Neural crest cell (in vitro differentiated cells): Measurements from ENCODE around the gene YIF1A. TPM values are rescaled to one million over a fixed set of nuclear protein-coding genes. Genes with fewer than 3 reads are reported as not detected.

Experiments used
- DNase-seq: peaks from one replicate; pipeline ENCODE4 v3.0.0; 2021; ENCODE audit warnings: low read depth, mixed read lengths, low spot score
- H3K27ac Mint-ChIP-seq: one replicate; pipeline ENCODE4 v1.8.0; 2021; ENCODE audit warnings: mild to moderate bottlenecking, mixed read lengths; ENCODE audit not compliant: unreplicated experiment
- H3K27me3 Mint-ChIP-seq: 2 replicates; pipeline ENCODE4 v1.8.0; 2021; ENCODE audit warnings: low read depth, mild to moderate bottlenecking, mixed read lengths
- H3K36me3 Mint-ChIP-seq: 2 replicates; pipeline ENCODE4 v1.8.0; 2021; ENCODE audit warnings: low read depth, mild to moderate bottlenecking, mixed read lengths
- H3K4me1 Mint-ChIP-seq: 2 replicates; pipeline ENCODE4 v1.8.0; 2021; ENCODE audit warnings: mixed read lengths
- H3K4me3 Mint-ChIP-seq: one replicate; pipeline ENCODE4 v1.8.0; 2021; ENCODE audit warnings: mild to moderate bottlenecking, mixed read lengths
- H3K9me3 Mint-ChIP-seq: 2 replicates; pipeline ENCODE4 v1.8.0; 2021; ENCODE audit warnings: mixed read lengths
- CTCF ChIP-seq: fragments of 200-600 bp; sonication (generic); conservative IDR thresholded peaks from 2 replicates; pipeline ENCODE4 v1.5.0; 2021; ENCODE audit warnings: antibody characterized with exemption, mild to moderate bottlenecking
- total RNA-seq: library from RNA; stranded (reverse); gene quantifications from 2 replicates; pipeline ENCODE4 v1.2.1, GENCODE V29; 2021

Gene YIF1A
- total RNA-seq, 1 donor from 2014 or later = 60.9 TPM

- Mint-ChIP-seq H3K9me3 (peaks cover 8% of the 10 kb centered on the region), H3K4me3 (peak overlapping the region; percentile 0), H3K27me3 (no peaks in the 10 kb centered on the region), H3K27ac (peak overlapping the region; percentile 59), H3K36me3 (no peaks in the 10 kb centered on the region), H3K4me1 (peaks cover 46% of the 10 kb centered on the region)
- DNase-seq = no peak
- no peak for TF ChIP-seq CTCF
Observed at GRCh38 chr11:66327171-66328030, 38.5 kb upstream of the YIF1A start.

GRCh38 chr11:66326261-66327111 is 37.5 kb upstream of the YIF1A start:
- Mint-ChIP-seq H3K9me3 (peaks cover 8% of the 10 kb centered on the region), H3K27ac (peak overlapping the region; percentile 39), H3K27me3 (no peaks in the 10 kb centered on the region), H3K36me3 (no peaks in the 10 kb centered on the region), H3K4me3 (peak overlapping the region; percentile 27), H3K4me1 (peaks cover 49% of the 10 kb centered on the region)
- no peak for DNase-seq
- no peak for TF ChIP-seq CTCF

GRCh38 chr11:66325263-66325671 is 36.3 kb upstream of the YIF1A start:
- DNase-seq = no peak
- H3K4me3 Mint-ChIP-seq = no peak overlapping the region
- H3K27me3 Mint-ChIP-seq = no peaks in the 10 kb centered on the region
- peaks cover 9% of the 10 kb centered on the region for H3K9me3 Mint-ChIP-seq
- no peaks in the 10 kb centered on the region for H3K36me3 Mint-ChIP-seq
- TF ChIP-seq CTCF = no peak
- no peak overlapping the region for H3K27ac Mint-ChIP-seq
- H3K4me1 Mint-ChIP-seq = peaks cover 49% of the 10 kb centered on the region

- DNase-seq = no peak
- peaks cover 14% of the 10 kb centered on the region for H3K9me3 Mint-ChIP-seq
- H3K36me3 Mint-ChIP-seq = no peaks in the 10 kb centered on the region
- no peaks in the 10 kb centered on the region for H3K27me3 Mint-ChIP-seq
- no peak overlapping the region for H3K4me3 Mint-ChIP-seq
- H3K27ac Mint-ChIP-seq = peak overlapping the region; percentile 81
- peaks cover 49% of the 10 kb centered on the region for H3K4me1 Mint-ChIP-seq
- TF ChIP-seq CTCF = no peak
Observed at GRCh38 chr11:66324664-66325063, 35.7 kb upstream of the YIF1A start.

GRCh38 chr11:66323684-66324083 is 34.7 kb upstream of the YIF1A start:
- H3K27ac Mint-ChIP-seq = no peak overlapping the region
- H3K27me3 Mint-ChIP-seq = no peaks in the 10 kb centered on the region
- peaks cover 51% of the 10 kb centered on the region for H3K4me1 Mint-ChIP-seq
- no peak for DNase-seq
- H3K36me3 Mint-ChIP-seq = no peaks in the 10 kb centered on the region
- H3K9me3 Mint-ChIP-seq = peaks cover 14% of the 10 kb centered on the region
- H3K4me3 Mint-ChIP-seq = no peak overlapping the region
- no peak for TF ChIP-seq CTCF
